Liver (tissue), 3 donors: ENCODE data around the gene ZNRF3.

Experiments used
- EGR1 ChIP-seq, 2 donors: IDR thresholded peaks; 2 replicates each; pipeline ENCODE4 v1.6.1; 2016 to 2018; ENCODE audit warnings: antibody characterized with exemption in 2 of 2, low read depth in 2 of 2
- YY1 ChIP-seq: IDR thresholded peaks from 2 replicates; pipeline ENCODE4 v1.6.1; 2016; ENCODE audit warnings: antibody characterized with exemption, mild to moderate bottlenecking
- ZBTB33 ChIP-seq: IDR thresholded peaks from 2 replicates; pipeline ENCODE4 v1.6.1; 2016; ENCODE audit warnings: antibody characterized with exemption
- TF ChIP-seq, protein P1 (sequence below): fragments of 150-350 bp; IDR thresholded peaks from 2 replicates; pipeline ENCODE4 v1.5.1; 2017; ENCODE audit warnings: improper control_type of control experiment, low read depth, low read length; ENCODE audit not compliant: missing input control
- TF ChIP-seq, protein P2 (sequence below): IDR thresholded peaks from 2 replicates; pipeline ENCODE4 v1.6.1; 2016; ENCODE audit warnings: antibody characterized with exemption, mild to moderate bottlenecking
- donor health status: healthy.
- donor health status: healthy.

- TF ChIP-seq EGR1 (IDR thresholded peaks at IDR 0.05; ENCODE audit: low read depth in 2 of 2) (no peak), YY1 (no peak), ZBTB33 (no peak)
- TF ChIP-seq, protein P1, sequence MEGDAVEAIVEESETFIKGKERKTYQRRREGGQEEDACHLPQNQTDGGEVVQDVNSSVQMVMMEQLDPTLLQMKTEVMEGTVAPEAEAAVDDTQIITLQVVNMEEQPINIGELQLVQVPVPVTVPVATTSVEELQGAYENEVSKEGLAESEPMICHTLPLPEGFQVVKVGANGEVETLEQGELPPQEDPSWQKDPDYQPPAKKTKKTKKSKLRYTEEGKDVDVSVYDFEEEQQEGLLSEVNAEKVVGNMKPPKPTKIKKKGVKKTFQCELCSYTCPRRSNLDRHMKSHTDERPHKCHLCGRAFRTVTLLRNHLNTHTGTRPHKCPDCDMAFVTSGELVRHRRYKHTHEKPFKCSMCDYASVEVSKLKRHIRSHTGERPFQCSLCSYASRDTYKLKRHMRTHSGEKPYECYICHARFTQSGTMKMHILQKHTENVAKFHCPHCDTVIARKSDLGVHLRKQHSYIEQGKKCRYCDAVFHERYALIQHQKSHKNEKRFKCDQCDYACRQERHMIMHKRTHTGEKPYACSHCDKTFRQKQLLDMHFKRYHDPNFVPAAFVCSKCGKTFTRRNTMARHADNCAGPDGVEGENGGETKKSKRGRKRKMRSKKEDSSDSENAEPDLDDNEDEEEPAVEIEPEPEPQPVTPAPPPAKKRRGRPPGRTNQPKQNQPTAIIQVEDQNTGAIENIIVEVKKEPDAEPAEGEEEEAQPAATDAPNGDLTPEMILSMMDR: no peak
- TF ChIP-seq, protein P2, sequence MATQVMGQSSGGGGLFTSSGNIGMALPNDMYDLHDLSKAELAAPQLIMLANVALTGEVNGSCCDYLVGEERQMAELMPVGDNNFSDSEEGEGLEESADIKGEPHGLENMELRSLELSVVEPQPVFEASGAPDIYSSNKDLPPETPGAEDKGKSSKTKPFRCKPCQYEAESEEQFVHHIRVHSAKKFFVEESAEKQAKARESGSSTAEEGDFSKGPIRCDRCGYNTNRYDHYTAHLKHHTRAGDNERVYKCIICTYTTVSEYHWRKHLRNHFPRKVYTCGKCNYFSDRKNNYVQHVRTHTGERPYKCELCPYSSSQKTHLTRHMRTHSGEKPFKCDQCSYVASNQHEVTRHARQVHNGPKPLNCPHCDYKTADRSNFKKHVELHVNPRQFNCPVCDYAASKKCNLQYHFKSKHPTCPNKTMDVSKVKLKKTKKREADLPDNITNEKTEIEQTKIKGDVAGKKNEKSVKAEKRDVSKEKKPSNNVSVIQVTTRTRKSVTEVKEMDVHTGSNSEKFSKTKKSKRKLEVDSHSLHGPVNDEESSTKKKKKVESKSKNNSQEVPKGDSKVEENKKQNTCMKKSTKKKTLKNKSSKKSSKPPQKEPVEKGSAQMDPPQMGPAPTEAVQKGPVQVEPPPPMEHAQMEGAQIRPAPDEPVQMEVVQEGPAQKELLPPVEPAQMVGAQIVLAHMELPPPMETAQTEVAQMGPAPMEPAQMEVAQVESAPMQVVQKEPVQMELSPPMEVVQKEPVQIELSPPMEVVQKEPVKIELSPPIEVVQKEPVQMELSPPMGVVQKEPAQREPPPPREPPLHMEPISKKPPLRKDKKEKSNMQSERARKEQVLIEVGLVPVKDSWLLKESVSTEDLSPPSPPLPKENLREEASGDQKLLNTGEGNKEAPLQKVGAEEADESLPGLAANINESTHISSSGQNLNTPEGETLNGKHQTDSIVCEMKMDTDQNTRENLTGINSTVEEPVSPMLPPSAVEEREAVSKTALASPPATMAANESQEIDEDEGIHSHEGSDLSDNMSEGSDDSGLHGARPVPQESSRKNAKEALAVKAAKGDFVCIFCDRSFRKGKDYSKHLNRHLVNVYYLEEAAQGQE: no peak
These were observed 125.8 kb downstream of the ZNRF3 start for GRCh38 chr22:29009148-29009547.
